ENCODE measurements around the gene PLXNC1. TPM values are rescaled to one million over a fixed set of nuclear protein-coding genes. Genes with fewer than 3 reads are reported as not detected.

PLXNC1 gene
- total and polyA plus RNA-seq, 8 donors, result 0.40 to 16.5 (median 2.6) TPM

- peak overlapping the region; percentile 53 to 74 (median 60) for H3K4me3 ChIP-seq
- peak overlapping the region in 4 of 5 donors; percentile 41 to 78 (median 68) for H3K27ac ChIP-seq
- peaks cover 23 to 53% (median 40%) of the 10 kb centered on the region in 4 donors for H3K4me1 ChIP-seq
- H3K9me3 ChIP-seq, result no peaks in the 10 kb centered on the region
- peaks cover 9 to 71% (median 49%) of the 10 kb centered on the region in 3 donors for H3K27me3 ChIP-seq
- H3K36me3 ChIP-seq, result no peaks in the 10 kb centered on the region
- no peak for DNase-seq
- 44 to 61% (median 52%) methylated on average over 13 of the region's 13 CpGs for WGBS, 5 donors
- TF ChIP-seq, protein P1, sequence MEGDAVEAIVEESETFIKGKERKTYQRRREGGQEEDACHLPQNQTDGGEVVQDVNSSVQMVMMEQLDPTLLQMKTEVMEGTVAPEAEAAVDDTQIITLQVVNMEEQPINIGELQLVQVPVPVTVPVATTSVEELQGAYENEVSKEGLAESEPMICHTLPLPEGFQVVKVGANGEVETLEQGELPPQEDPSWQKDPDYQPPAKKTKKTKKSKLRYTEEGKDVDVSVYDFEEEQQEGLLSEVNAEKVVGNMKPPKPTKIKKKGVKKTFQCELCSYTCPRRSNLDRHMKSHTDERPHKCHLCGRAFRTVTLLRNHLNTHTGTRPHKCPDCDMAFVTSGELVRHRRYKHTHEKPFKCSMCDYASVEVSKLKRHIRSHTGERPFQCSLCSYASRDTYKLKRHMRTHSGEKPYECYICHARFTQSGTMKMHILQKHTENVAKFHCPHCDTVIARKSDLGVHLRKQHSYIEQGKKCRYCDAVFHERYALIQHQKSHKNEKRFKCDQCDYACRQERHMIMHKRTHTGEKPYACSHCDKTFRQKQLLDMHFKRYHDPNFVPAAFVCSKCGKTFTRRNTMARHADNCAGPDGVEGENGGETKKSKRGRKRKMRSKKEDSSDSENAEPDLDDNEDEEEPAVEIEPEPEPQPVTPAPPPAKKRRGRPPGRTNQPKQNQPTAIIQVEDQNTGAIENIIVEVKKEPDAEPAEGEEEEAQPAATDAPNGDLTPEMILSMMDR (IDR thresholded peaks at IDR 0.05), result no peak
- TF ChIP-seq POLR2A (IDR thresholded peaks at IDR 0.05) (no peak), POLR2AphosphoS5 (IDR thresholded peaks at IDR 0.05) (no peak), EP300 (IDR thresholded peaks at IDR 0.05) (no peak)
- intact Hi-C loops (cut with DNase I; ENCODE audit: low total_unique reads), result loop anchor here (10.0 kb wide), 1 partner anchor 287 kb away; no protein-coding TSS in a partner anchor
These were observed 888 bp upstream of the PLXNC1 start for GRCh38 chr12:94147387-94147990.

- TF ChIP-seq POLR2A (IDR thresholded peaks at IDR 0.05) (no peak), POLR2AphosphoS5 (IDR thresholded peaks at IDR 0.05) (no peak), EP300 (IDR thresholded peaks at IDR 0.05) (no peak)
- TF ChIP-seq, protein P1 (IDR thresholded peaks at IDR 0.05), result no peak
- WGBS, 5 donors, result 0 to 1% (median 1%) methylated on average over 38 to 60 of the region's 62 CpGs
- Histone ChIP-seq H3K4me3 (peak overlapping the region; percentile 53 to 74 (median 60)), H3K9me3 (no peaks in the 10 kb centered on the region), H3K27ac (peak overlapping the region in 4 of 5 donors; percentile 49 to 78 (median 74)), H3K4me1 (peaks cover 23 to 57% (median 40%) of the 10 kb centered on the region in 4 donors), H3K36me3 (no peaks in the 10 kb centered on the region), H3K27me3 (peaks cover 9 to 75% (median 49%) of the 10 kb centered on the region in 3 donors)
- no peak for DNase-seq
- intact Hi-C loops (cut with DNase I; ENCODE audit: low total_unique reads), result loop anchor here (10.0 kb wide), 1 partner anchor 286 kb away; no protein-coding TSS in a partner anchor
These were observed 352 bp downstream of the PLXNC1 start for GRCh38 chr12:94148739-94149118.

- WGBS, 5 donors, result 1 to 3% (median 1%) methylated on average over 19 to 76 of the region's 76 CpGs
- DNase-seq, result peak; percentile 33 to 76
- H3K4me1 ChIP-seq, result peaks cover 23 to 57% (median 40%) of the 10 kb centered on the region in 4 donors
- intact Hi-C loops (cut with DNase I; ENCODE audit: low total_unique reads), result loop anchor here (10.0 kb wide), 1 partner anchor 286 kb away; no protein-coding TSS in a partner anchor
- H3K4me3 ChIP-seq, result peak overlapping the region; percentile 53 to 74 (median 60)
- H3K27me3 ChIP-seq, result peaks cover 9 to 75% (median 49%) of the 10 kb centered on the region in 3 donors
- no peaks in the 10 kb centered on the region for H3K36me3 ChIP-seq
- TF ChIP-seq EP300 (IDR thresholded peaks at IDR 0.05), result no peak
- TF ChIP-seq, protein P1 (IDR thresholded peaks at IDR 0.05), result peak in 1 of 7 experiments; percentile 23
- peak overlapping the region in 4 of 5 donors; percentile 49 to 78 (median 74) for H3K27ac ChIP-seq
- no peaks in the 10 kb centered on the region for H3K9me3 ChIP-seq
These were observed 873 bp downstream of the PLXNC1 start for GRCh38 chr12:94149119-94149780.

DNA sequence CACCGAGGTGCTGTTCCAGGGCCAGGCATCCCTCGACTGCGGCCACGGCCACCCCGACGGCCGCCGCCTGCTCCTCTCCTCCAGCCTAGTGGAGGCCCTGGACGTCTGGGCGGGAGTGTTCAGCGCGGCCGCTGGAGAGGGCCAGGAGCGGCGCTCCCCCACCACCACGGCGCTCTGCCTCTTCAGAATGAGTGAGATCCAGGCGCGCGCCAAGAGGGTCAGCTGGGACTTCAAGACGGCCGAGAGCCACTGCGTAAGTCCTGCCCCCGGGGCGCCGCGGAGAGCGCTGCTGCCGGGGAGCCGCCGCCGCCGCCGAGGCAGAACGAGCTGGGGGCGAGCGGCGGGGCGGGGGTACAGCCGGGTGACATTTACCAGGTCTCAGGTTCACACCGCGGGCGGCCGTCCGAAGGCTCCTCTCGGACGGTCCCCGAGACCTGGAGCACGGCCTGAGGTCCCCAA lies 1.4 kb downstream of the PLXNC1 start:
- Histone ChIP-seq H3K27ac (peak overlapping the region in 4 of 5 donors; percentile 13 to 78 (median 74)), H3K27me3 (peaks cover 9 to 75% (median 49%) of the 10 kb centered on the region in 3 donors), H3K4me3 (peak overlapping the region; percentile 53 to 74 (median 60)), H3K9me3 (no peaks in the 10 kb centered on the region), H3K4me1 (peaks cover 23 to 57% (median 40%) of the 10 kb centered on the region in 4 donors), H3K36me3 (no peaks in the 10 kb centered on the region)
- peak; percentile 28 to 81 for DNase-seq
- 1 to 2% (median 1%) methylated on average over 15 to 49 of the region's 49 CpGs for WGBS, 5 donors
- intact Hi-C loops (cut with DNase I; ENCODE audit: low total_unique reads), result loop anchor here (10.0 kb wide), 1 partner anchor 285 kb away; no protein-coding TSS in a partner anchor
- TF ChIP-seq, protein P1 (IDR thresholded peaks at IDR 0.05), result no peak
- TF ChIP-seq POLR2A (IDR thresholded peaks at IDR 0.05) (no peak), POLR2AphosphoS5 (IDR thresholded peaks at IDR 0.05) (no peak), EP300 (IDR thresholded peaks at IDR 0.05) (no peak)
